HG02759 (cell line): ENCODE measurements around the gene DCLK1.
"Not testable (repeated sequence)": the region's sequence is repeated elsewhere in the genome, so short reads cannot be mapped to it uniquely, and the experiment has no call there.

Experiments
- ATAC-seq: cut with Tn5 transposase; IDR thresholded peaks from one replicate; pipeline ENCODE4 v1.9.1; 2021; ENCODE audit warnings: mild to moderate bottlenecking, moderate library complexity; ENCODE audit not compliant: unreplicated experiment

DCLK1 gene

GRCh38 chr13:36132376-36132775, 1.2 kb upstream of the DCLK1 start:
- no peak for ATAC-seq

- ATAC-seq = no peak
Observed at GRCh38 chr13:36131931-36132297, 732 bp upstream of the DCLK1 start.

DNA sequence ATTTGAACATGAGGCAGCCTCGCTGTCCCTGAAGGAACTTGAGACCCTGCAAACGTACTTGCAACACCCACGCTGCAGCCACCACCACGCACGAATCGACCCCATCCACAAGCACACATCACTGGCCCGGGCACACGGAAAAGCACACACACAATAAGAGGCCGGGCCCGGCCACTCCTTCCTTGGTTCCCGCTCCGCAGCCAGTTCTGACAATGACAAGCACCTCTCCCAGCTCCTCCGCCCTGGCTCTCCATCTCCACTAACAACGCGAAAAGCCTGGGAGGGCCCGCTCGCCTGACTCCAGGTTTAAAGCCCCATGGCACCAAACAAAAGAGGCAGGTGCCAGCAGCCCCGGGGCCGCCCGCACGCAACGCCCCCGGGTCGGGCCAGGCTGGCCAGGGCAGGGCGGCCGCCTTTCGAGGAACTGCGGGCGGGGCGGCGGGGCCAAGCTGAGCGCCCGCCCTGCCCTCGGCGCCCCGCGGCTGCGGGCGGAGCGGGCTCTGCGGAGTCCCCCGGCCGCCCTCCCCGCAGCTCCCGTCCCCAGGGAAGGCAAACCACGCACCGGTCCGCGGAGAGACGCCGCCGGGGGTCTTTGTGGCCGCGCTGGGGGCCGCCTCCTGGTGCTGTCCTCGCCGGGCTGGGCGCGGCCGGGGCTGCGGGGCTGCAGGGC, 495 bp downstream of the DCLK1 start:
- no peak for ATAC-seq

DNA sequence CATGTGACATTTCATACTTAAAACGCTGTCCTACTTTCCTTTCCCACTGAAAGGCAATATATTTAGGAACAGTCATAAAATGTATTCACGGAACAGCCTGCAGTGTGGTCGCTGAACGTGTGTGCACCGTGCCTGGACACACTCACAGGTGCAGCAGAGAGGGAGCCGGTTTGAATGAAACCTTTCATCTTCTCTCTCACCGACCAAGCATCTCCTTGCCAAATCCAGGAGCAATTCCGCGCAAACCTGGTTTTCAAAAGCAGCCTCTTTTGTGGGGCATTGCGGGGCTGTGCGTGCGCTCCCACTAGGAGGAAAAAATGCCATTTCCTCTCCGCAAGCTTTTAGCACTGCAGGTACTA, 1.0 kb downstream of the DCLK1 start:
- no peak for ATAC-seq

- no peak for ATAC-seq
Observed at GRCh38 chr13:36129539-36129938, 1.6 kb downstream of the DCLK1 start.

DNA sequence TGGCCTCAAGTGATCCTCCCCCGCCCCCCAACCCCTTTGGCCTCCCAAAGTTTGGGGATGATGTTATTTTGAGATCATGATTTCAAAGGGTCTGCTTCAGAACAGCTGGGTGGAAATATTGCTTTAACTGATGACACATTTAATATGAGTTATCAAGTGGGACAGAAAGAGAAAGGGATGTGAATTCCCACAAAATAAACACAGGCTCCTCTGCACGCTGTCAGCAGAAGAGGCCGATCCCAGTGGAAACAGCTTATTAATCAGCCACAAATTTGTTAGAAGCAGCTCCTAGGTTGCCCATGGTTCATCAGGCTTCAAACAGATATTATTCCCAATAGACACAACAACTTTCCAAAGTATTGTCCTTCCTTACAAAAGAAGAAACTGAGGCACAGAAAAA, 4.7 kb downstream of the DCLK1 start:
- ATAC-seq = no peak

DNA sequence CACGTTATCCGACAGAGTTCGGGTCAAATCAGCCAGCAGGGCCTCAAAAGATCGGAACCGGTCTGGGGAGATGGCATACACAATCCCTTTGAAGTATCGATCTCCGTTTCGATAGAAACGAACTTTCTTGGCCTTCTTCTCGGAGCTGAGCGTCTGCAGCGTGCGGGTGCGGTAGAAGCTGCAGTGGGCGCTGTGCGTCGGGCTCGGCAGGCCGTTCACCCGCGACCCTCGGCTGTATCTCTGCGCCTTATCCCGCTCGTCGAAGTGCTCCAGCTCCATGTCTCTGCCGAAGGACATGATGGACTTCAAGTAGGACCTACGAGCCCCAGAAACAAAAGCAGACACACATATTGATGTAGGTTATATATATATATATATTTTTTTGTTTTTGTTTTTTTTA, 5.3 kb downstream of the DCLK1 start:
- no peak for ATAC-seq

GRCh38 chr13:36124236-36124822, 6.9 kb downstream of the DCLK1 start:
- ATAC-seq = no peak

- no peak for ATAC-seq
Observed at GRCh38 chr13:36115306-36115705, 15.9 kb downstream of the DCLK1 start.

DNA sequence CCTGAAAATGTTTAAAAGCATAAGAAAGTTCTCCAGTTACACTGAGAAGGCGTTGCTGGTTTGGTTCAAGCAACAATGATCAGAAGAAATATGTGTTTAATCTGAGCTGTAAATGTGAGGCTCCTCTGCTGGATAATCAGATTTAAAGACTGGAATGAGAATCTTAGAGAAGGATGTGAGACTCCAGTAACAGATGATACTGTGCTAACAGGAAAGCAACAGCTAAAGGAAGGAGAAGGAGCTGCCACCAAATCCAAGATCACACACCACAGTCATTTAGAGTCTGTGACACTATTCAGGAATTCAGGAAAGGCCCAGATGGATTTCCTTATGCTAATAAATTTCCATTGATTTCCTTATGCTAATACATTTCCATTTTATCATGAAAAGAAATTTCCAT, 16.9 kb downstream of the DCLK1 start:
- no peak for ATAC-seq

GRCh38 chr13:36108954-36109353, 22.2 kb downstream of the DCLK1 start:
- no peak for ATAC-seq

- ATAC-seq = no peak
Observed at GRCh38 chr13:36108342-36108741, 22.8 kb downstream of the DCLK1 start.

DNA sequence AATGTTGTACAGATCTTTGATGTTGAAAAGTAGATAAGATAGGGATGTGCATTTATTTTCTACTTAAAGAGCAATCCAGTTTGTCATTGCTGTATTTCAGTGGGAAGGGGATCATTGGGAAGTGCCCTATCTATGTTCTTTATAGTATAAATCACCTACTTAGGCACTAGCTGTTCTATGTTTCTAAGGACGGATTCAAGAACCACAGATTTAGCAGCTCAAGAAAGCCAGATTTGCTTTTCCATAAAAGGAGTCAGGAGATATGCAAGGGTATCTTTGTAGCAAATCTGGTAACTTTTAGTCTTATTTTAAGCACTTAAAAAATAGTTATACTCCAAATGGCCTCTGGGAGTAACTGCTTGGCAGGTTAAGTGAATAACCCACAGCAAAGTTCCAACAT, 23.7 kb downstream of the DCLK1 start:
- ATAC-seq = no peak

DNA sequence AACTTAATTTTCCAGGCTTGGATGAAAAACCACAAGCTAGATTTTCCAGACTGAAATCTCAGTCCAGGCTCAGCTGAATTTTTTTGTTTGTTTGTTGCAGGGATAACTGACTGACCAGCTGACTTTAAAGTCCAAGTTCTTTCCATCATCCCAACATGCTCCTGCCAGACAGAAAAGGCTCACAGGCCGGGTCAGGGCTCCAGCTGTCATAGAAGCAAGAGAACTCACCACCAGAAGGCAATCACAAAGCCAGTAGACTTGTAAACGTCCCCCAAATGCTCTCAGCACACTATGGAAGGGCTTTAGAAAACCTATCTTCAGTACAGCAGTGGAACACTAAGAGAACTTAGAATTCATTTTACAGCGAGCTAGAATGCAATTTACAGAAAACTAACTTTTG, 25.5 kb downstream of the DCLK1 start:
- ATAC-seq = no peak

- no peak for ATAC-seq
Observed at GRCh38 chr13:36102721-36103120, 28.5 kb downstream of the DCLK1 start.

GRCh38 chr13:36101907-36102306, 29.3 kb downstream of the DCLK1 start:
- not testable (repeated sequence) for ATAC-seq

GRCh38 chr13:36101157-36101556, 30.0 kb downstream of the DCLK1 start:
- ATAC-seq = no peak

GRCh38 chr13:36098080-36098479, 33.1 kb downstream of the DCLK1 start:
- ATAC-seq = no peak

DNA sequence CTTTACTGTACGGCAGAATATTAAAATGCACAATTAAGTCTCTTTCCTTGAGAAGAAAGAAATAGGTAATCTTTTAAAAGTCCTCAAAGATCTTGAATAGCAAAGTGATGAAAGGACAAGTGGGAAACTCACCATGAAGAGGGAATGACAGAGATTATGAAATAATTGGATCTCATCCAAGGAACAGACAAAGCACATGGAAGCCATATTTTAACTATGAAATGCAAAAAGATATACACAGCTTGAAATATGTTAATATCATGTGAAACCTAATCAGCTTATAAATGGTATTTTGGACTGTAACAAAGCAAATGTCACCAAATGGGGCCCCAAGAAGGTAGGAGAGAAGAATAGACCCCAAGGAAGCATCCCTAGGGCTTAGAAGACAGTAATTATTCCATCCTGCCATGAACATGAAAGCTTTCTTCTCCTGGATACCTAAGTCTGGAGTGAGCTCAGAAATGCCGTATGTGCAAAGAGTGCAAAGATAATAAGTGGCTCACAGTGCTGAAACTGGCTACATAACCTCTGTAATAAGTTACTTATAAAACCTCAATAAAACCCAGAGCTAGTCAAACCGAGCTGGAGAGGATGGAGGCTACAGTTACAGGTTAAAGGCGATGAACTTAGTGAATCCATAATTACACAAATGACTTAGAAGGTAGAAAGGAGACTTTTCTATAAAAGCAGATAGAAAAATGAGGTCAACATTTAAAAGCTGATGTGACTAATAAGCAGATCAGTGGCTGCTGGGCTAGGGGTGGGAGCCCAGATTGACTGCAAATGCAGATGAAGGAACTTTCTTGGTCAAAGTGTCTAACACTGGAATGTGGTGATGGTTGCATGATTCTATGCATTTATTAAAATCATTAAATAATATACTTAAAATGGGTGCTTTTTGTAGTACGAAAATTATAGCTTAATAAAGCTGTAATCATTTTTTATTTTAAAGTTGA, 34.4 kb downstream of the DCLK1 start:
- no peak for ATAC-seq

GRCh38 chr13:36094478-36094877, 36.7 kb downstream of the DCLK1 start:
- no peak for ATAC-seq

DNA sequence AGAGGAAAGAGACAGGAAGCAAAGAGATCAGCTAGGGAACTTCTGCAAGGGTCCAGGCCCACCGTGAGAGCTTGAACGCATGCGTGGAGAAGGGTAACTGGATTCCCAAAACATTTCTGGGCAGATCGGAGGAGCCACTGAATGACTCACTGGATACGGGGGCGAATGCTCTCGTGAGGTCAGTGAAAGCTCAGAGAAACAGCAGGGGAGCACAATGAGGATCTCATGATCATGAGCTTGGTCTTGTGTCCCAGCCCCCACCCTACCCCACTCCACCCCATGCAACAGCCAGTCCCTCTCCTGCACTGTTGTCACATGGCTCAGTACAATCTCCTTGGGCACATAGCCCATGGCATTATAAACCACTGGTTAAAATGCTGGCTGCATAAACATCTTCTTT, 40.6 kb downstream of the DCLK1 start:
- ATAC-seq = no peak

- no peak for ATAC-seq
Observed at GRCh38 chr13:36089130-36089647, 42.0 kb downstream of the DCLK1 start.
